ENCODE data around the gene MCM6. TPM values are rescaled to one million over a fixed set of nuclear protein-coding genes. Genes with fewer than 3 reads are reported as not detected.

MCM6 gene
- 44.9 to 51.9 TPM (median 47.9 TPM) in 5 replicates for total RNA-seq (2022; extraction: Qiagen RNA extraction)

GRCh38 chr2:135876066-135876711, at the start of gene MCM6:
MCM6 (minus strand) TSS chr2:135876443; CDS start chr2:135876365, 78 bp downstream.

GRCh38 chr2:135836596-135837270, 39.5 kb downstream of the MCM6 start, which contains the start of gene LCT:
LCT (minus strand) TSS chr2:135837184; CDS start chr2:135837169, 15 bp downstream.

Other genes with a start within 250 kb of the MCM6 start
- 34.8 to 42.8 TPM (median 40.3 TPM) in 5 replicates for gene UBXN4, start 134.6 kb downstream of the MCM6 start, total RNA-seq (2022; extraction: Qiagen RNA extraction)
- gene LCT, start 39.3 kb downstream of the MCM6 start, total RNA-seq (2022; extraction: Qiagen RNA extraction) = 0.05 to 0.06 TPM in 2 of 5 replicates, not detected in the others
- 48.4 to 58.9 TPM (median 58.6 TPM) in 5 replicates for gene DARS1, start 109.2 kb upstream of the MCM6 start, total RNA-seq (2022; extraction: Qiagen RNA extraction)
- gene CXCR4, start 241.7 kb upstream of the MCM6 start, total RNA-seq (2022; extraction: Qiagen RNA extraction) = 0.21 to 0.76 TPM (median 0.52 TPM) in 5 replicates